HepG2 (cell line): ENCODE results near the gene AMZ1. TPM values are rescaled to one million over a fixed set of nuclear protein-coding genes. Genes with fewer than 3 reads are reported as not detected.

ENCODE experiments used
- FOSL2 ChIP-seq: sonication (generic); formaldehyde crosslinking; IDR thresholded peaks from 2 replicates; pipeline ENCODE4 v1.4.0; 2020; ENCODE audit warnings: missing genetic modification reagents
- FOXC1 ChIP-seq: sonication (generic); formaldehyde crosslinking; IDR thresholded peaks from 2 replicates; pipeline ENCODE4 v1.8.0; 2022; ENCODE audit warnings: mild to moderate bottlenecking, missing genetic modification reagents, borderline replicate concordance
- GATAD1 ChIP-seq: IDR thresholded peaks from 2 replicates; pipeline ENCODE4 v1.6.1; 2016; ENCODE audit warnings: missing genetic modification reagents, missing compliant biosample characterization
- HOXA5 ChIP-seq: sonication (generic); formaldehyde crosslinking; IDR thresholded peaks from 2 replicates; pipeline ENCODE4 v1.4.0; 2020; ENCODE audit warnings: missing genetic modification reagents
- SMAD3 ChIP-seq: sonication (generic); formaldehyde crosslinking; IDR thresholded peaks from 2 replicates; pipeline ENCODE4 v1.4.0; 2020; ENCODE audit warnings: missing genetic modification reagents
- YEATS4 ChIP-seq: sonication (generic); formaldehyde crosslinking; IDR thresholded peaks from 2 replicates; pipeline ENCODE4 v1.4.0; 2020; ENCODE audit warnings: missing genetic modification reagents, borderline replicate concordance
- ZNF121 ChIP-seq: sonication (generic); formaldehyde crosslinking; IDR thresholded peaks from 2 replicates; pipeline ENCODE4 v1.5.0; 2020; ENCODE audit warnings: mild to moderate bottlenecking, missing genetic modification reagents
- ZNF781 ChIP-seq: sonication (generic); formaldehyde crosslinking; IDR thresholded peaks from 2 replicates; pipeline ENCODE4 v1.5.1; 2020; ENCODE audit warnings: borderline replicate concordance, mild to moderate bottlenecking, missing genetic modification reagents; ENCODE audit errors: not compliant biosample characterization
- polyA plus RNA-seq, 8 experiments: library from polyadenylated mRNA; depleted of rRNA in 3 of 8; stranded (reverse) in 7 of 8; unstranded in 1 of 8; fragments of >200 nt; fragmentation: Illumina TruSeq in 4 of 8; extraction: Trizol in 4 of 8; gene quantifications; 2 replicates each; pipeline versions ENCODE4 v1.2.1 to v1.2.3, GENCODE V29; 2011 to 2016; ENCODE audit warnings: low read depth in 4 of 8, missing spikeins in 1 of 8, mixed read lengths in 1 of 8; ENCODE audit not compliant: insufficient read depth in 1 of 8
- total RNA-seq, 5 experiments: library from RNA; depleted of rRNA; stranded (reverse); fragments of >200 nt; fragmentation: Illumina TruSeq; extraction: Trizol; gene quantifications; 2 replicates each; pipeline ENCODE4 v1.2.3, GENCODE V29; 2016; ENCODE audit warnings: low read depth in 1 of 5
- TF ChIP-seq, protein P1 (sequence below): sonication (generic); formaldehyde crosslinking; IDR thresholded peaks from 2 replicates; pipeline ENCODE4 v1.4.0; 2020; ENCODE audit warnings: missing genetic modification reagents, borderline replicate concordance
- TF ChIP-seq, protein P2 (sequence below): sonication (generic); formaldehyde crosslinking; IDR thresholded peaks from 2 replicates; pipeline ENCODE4 v1.5.0; 2020; ENCODE audit warnings: mild to moderate bottlenecking, missing genetic modification reagents, borderline replicate concordance
- TF ChIP-seq, protein P3 (sequence below): sonication (generic); formaldehyde crosslinking; IDR thresholded peaks from 2 replicates; pipeline ENCODE4 v1.4.0; 2020; ENCODE audit warnings: missing genetic modification reagents
- TF ChIP-seq, protein P4 (sequence below): sonication (generic); formaldehyde crosslinking; IDR thresholded peaks from 2 replicates; pipeline ENCODE4 v1.5.1; 2020; ENCODE audit warnings: mild to moderate bottlenecking, missing genetic modification reagents

AMZ1 gene
- total and polyA plus RNA-seq, 2 of the 13 experiments (the other 11 are each of a cell fraction or from before 2014, with no cell fraction given), result 0.03 TPM; not detected in 1

DNA sequence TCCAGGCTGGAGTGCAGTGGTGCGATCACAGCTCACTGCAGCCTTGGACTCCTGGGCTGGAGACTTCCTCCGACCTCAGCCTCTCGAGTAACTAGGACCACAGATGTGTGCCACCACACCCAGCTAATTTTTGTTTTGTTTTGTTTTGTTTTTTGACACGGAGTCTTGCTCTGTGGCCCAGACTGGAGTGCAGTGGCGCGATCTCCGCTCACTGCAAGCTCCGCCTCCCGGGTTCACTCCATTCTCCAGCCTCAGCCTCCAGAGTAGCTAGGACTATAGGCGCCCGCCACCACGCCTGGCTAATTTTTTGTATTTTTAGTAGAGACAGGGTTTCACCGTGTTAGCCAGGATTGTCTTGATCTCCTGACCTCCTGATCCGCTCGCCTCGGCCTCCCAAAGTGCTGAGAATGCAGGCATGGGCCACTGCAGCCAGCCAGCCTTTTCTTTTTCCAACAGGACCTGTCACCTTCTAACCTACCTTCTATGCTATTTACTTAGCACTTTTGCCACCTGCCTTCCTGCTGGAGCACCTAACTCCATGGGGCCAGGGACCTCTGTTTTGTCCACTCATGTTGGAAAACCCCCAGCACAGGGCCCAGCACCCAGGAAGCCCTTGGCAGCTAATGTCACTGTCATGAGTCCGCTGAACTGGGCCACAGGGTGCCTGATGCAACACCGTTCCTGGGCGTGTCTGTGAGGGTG, 5.6 kb downstream of the AMZ1 start (continued):
- TF ChIP-seq, protein P1, sequence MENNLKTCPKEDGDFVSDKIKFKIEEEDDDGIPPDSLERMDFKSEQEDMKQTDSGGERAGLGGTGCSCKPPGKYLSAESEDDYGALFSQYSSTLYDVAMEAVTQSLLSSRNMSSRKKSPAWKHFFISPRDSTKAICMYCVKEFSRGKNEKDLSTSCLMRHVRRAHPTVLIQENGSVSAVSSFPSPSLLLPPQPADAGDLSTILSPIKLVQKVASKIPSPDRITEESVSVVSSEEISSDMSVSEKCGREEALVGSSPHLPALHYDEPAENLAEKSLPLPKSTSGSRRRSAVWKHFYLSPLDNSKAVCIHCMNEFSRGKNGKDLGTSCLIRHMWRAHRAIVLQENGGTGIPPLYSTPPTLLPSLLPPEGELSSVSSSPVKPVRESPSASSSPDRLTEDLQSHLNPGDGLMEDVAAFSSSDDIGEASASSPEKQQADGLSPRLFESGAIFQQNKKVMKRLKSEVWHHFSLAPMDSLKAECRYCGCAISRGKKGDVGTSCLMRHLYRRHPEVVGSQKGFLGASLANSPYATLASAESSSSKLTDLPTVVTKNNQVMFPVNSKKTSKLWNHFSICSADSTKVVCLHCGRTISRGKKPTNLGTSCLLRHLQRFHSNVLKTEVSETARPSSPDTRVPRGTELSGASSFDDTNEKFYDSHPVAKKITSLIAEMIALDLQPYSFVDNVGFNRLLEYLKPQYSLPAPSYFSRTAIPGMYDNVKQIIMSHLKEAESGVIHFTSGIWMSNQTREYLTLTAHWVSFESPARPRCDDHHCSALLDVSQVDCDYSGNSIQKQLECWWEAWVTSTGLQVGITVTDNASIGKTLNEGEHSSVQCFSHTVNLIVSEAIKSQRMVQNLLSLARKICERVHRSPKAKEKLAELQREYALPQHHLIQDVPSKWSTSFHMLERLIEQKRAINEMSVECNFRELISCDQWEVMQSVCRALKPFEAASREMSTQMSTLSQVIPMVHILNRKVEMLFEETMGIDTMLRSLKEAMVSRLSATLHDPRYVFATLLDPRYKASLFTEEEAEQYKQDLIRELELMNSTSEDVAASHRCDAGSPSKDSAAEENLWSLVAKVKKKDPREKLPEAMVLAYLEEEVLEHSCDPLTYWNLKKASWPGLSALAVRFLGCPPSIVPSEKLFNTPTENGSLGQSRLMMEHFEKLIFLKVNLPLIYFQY (CRISPR knock-in tag), result peak; percentile 65; the same call in 1 of the 2 replicates
- 0 out of 2 replicates have a peak, but pooled peaks have one; percentile 36 for TF ChIP-seq HOXA5 (CRISPR knock-in tag)
- TF ChIP-seq ZNF781 (CRISPR knock-in tag), result peak; percentile 43
- TF ChIP-seq GATAD1 (CRISPR knock-in tag), result peak; percentile 22; the same call in 1 of the 2 replicates
- TF ChIP-seq YEATS4 (CRISPR knock-in tag), result peak; percentile 50; the same call in 1 of the 2 replicates
- TF ChIP-seq, protein P2, sequence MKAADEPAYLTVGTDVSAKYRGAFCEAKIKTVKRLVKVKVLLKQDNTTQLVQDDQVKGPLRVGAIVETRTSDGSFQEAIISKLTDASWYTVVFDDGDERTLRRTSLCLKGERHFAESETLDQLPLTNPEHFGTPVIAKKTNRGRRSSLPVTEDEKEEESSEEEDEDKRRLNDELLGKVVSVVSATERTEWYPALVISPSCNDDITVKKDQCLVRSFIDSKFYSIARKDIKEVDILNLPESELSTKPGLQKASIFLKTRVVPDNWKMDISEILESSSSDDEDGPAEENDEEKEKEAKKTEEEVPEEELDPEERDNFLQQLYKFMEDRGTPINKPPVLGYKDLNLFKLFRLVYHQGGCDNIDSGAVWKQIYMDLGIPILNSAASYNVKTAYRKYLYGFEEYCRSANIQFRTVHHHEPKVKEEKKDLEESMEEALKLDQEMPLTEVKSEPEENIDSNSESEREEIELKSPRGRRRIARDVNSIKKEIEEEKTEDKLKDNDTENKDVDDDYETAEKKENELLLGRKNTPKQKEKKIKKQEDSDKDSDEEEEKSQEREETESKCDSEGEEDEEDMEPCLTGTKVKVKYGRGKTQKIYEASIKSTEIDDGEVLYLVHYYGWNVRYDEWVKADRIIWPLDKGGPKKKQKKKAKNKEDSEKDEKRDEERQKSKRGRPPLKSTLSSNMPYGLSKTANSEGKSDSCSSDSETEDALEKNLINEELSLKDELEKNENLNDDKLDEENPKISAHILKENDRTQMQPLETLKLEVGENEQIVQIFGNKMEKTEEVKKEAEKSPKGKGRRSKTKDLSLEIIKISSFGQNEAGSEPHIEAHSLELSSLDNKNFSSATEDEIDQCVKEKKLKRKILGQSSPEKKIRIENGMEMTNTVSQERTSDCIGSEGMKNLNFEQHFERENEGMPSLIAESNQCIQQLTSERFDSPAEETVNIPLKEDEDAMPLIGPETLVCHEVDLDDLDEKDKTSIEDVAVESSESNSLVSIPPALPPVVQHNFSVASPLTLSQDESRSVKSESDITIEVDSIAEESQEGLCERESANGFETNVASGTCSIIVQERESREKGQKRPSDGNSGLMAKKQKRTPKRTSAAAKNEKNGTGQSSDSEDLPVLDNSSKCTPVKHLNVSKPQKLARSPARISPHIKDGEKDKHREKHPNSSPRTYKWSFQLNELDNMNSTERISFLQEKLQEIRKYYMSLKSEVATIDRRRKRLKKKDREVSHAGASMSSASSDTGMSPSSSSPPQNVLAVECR, result peak; percentile 42; the same call in 1 of the 2 replicates
- peak; percentile 40; the same call in 1 of the 2 replicates for TF ChIP-seq SMAD3 (CRISPR knock-in tag)
- TF ChIP-seq, protein P3, sequence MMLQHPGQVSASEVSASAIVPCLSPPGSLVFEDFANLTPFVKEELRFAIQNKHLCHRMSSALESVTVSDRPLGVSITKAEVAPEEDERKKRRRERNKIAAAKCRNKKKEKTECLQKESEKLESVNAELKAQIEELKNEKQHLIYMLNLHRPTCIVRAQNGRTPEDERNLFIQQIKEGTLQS, result peak; percentile 48; the same call in 1 of the 2 replicates
- TF ChIP-seq, protein P4, sequence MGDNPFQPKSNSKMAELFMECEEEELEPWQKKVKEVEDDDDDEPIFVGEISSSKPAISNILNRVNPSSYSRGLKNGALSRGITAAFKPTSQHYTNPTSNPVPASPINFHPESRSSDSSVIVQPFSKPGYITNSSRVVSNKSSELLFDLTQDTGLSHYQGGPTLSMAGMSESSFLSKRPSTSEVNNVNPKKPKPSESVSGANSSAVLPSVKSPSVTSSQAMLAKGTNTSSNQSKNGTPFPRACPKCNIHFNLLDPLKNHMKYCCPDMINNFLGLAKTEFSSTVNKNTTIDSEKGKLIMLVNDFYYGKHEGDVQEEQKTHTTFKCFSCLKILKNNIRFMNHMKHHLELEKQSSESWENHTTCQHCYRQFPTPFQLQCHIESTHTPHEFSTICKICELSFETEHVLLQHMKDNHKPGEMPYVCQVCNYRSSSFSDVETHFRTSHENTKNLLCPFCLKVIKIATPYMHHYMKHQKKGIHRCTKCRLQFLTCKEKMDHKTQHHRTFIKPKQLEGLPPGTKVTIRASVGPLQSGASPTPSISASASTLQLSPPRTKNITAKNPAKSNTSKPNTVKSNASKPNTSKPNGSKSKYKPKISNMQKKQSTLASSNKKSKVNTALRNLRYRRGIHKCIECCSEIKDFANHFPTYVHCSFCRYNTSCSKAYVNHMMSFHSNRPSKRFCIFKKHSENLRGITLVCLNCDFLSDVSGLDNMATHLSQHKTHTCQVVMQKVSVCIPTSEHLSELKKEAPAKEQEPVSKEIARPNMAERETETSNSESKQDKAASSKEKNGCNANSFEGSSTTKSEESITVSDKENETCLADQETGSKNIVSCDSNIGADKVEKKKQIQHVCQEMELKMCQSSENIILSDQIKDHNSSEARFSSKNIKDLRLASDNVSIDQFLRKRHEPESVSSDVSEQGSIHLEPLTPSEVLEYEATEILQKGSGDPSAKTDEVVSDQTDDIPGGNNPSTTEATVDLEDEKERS (CRISPR knock-in tag), result 0 out of 2 replicates have a peak, but pooled peaks have one; percentile 18
- peak; percentile 52; the same call in 1 of the 2 replicates for TF ChIP-seq FOSL2 (CRISPR knock-in tag)
- TF ChIP-seq ZNF121, result peak; percentile 95
- peak; percentile 77; the same call in 1 of the 2 replicates for TF ChIP-seq FOXC1 (CRISPR knock-in tag)
